Naive thymus-derived CD8-positive, alpha-beta T cell (primary cell): ENCODE measurements around the gene C19orf85. TPM values are rescaled to one million over a fixed set of nuclear protein-coding genes. Genes with fewer than 3 reads are reported as not detected.

Source experiments
- ATAC-seq, 2 donors: fragments of 150-1000 bp; cut with Tn5 transposase in 1 of 2; sonication (Bioruptor Pico), chemical (Tn5 transposase) in 1 of 2; 1 replicate in 1 of 2; 2 replicates in 1 of 2; pipeline ENCODE4 v1.10.0; 2021; ENCODE audit warnings: mild to moderate bottlenecking in 2 of 2, moderate library complexity in 2 of 2
- POLR2A ChIA-PET: fragments of 350-600 bp; sonication (Branson Sonifier 250); formaldehyde crosslinking; loops from one replicate; lab custom pipeline; 2021; ENCODE audit warnings: antibody characterized with exemption; lab: Charles Lee
- DNase-seq, 10 donors: peaks; one replicate each; pipeline versions ENCODE4 v3.0.0 to v3.0.0-alpha.2; 2020 to 2022
- H3K27ac Mint-ChIP-seq, 10 donors: one replicate each; pipeline ENCODE4 v1.8.0; 2020 to 2022; ENCODE audit warnings: mild to moderate bottlenecking in 10 of 10, mixed read lengths in 10 of 10, moderate library complexity in 4 of 10, inconsistent platforms in 1 of 10
- H3K27me3 Mint-ChIP-seq, 5 donors: one replicate each; pipeline ENCODE4 v1.8.0; 2021 to 2022; ENCODE audit warnings: mixed read lengths in 5 of 5
- H3K36me3 Mint-ChIP-seq, 3 donors: one replicate each; pipeline ENCODE4 v1.8.0; 2020 to 2022; ENCODE audit warnings: mixed read lengths in 3 of 3, mild to moderate bottlenecking in 2 of 3, inconsistent platforms in 1 of 3
- H3K4me1 Mint-ChIP-seq, 4 donors: one replicate each; pipeline ENCODE4 v1.8.0; 2021 to 2022; ENCODE audit warnings: mixed read lengths in 4 of 4
- H3K4me3 Mint-ChIP-seq, 10 donors: one replicate each; pipeline ENCODE4 v1.8.0; 2020 to 2022; ENCODE audit warnings: mild to moderate bottlenecking in 10 of 10, mixed read lengths in 10 of 10, moderate library complexity in 6 of 10, inconsistent platforms in 1 of 10
- H3K9me3 Mint-ChIP-seq, 9 donors: one replicate each; pipeline ENCODE4 v1.8.0; 2020 to 2022; ENCODE audit warnings: mixed read lengths in 9 of 9, mild to moderate bottlenecking in 3 of 9, inconsistent platforms in 1 of 9, moderate library complexity in 1 of 9
- polyA plus RNA-seq, 3 donors: library from polyadenylated mRNA; unstranded; fragments of 300-500 nt; fragmentation: Illumina TruSeq; gene quantifications; one replicate each; pipeline ENCODE4 v1.2.3, GENCODE V29; 2021
- total RNA-seq, 8 experiments: library from RNA in 2 of 8; stranded (reverse) in 2 of 8; gene quantifications; one replicate each; pipeline ENCODE4 v1.2.3 and lab custom pipeline; 2021 to 2026

Gene C19orf85
- total and polyA plus RNA-seq, 5 experiments from 2014 or later: not detected

DNA sequence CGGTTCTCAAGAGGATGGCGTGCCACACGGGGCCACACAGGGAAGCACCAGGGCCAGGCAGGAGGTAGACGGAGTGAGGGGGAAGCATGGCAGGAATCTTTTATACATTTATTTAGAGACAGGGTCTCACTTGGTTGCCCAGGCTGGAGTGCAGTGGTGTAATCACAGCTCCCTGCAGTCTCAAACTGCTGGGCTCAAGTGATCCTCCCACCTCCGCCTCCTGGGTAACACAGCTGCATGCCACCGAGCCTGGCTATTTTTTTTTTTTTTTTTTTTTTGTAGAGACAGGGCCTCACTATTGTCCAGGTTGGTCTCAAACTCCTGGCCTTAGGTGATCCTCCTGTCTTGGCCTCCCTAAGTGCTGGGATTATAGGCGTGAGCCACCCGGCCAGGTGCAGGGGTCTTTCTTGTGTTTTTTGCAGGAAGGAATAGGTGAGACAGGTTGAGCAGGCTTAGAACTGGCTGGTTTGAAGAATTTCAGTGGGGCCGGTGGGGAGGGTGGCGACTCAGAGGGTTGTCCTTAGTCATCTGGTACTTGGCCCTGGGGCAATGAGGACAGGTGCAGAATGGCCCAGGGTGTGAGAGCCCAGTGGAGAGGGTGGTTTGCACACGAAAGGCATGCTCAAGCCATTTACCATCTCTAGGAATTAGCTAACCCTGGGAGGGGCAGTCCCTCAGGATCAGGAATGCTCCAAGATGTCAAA is 31.2 kb upstream of the C19orf85 start:
- no peak for ATAC-seq
- H3K9me3 Mint-ChIP-seq: peaks cover 0 to 1% (median 0%) of the 10 kb centered on the region in 9 donors
- no peak for DNase-seq
- peaks cover 0 to 6% (median 3%) of the 10 kb centered on the region in 4 donors for H3K4me1 Mint-ChIP-seq
- POLR2A ChIA-PET: interaction anchor here (0.7 kb wide), 1 partner anchor 36 kb away, joined by 3 read pairs; no protein-coding TSS in a partner anchor
- peaks cover 0 to 13% (median 4%) of the 10 kb centered on the region in 5 donors for H3K27me3 Mint-ChIP-seq
- no peaks in the 10 kb centered on the region for H3K36me3 Mint-ChIP-seq
- H3K4me3 Mint-ChIP-seq: no peak overlapping the region
- H3K27ac Mint-ChIP-seq: no peak overlapping the region

DNA sequence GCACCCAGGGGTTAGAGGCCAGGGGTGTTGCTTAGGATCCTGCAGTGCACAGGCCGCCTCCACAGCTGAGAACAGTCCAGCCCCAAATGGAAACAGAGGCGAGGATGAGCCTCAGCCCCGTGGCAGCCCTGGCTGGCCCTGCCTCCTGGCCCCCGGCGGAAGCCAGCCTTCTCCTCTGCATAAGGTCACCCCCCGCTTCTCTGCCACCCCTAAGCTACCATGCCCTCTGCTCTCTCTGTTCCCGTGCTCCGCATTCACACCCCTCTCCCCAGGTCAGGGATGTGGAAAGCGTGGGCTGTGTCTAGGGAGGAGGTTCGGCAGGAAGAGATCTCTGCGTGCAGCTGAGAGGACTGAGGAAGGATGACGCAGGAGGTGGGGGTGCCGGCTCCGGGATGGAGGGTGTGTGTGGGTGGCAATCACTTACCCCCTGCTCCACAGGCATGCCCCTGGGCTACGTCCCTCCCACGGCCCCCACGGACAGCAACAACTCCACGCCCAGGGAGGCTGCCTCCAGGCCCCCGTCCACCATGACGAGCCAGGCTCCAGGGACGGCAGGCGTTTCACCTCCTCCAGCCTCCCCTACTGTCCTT is 29.7 kb upstream of the C19orf85 start:
- H3K27ac Mint-ChIP-seq: peak overlapping the region in 3 of 10 donors; percentile 51 to 77 (median 56)
- no peak for DNase-seq
- H3K27me3 Mint-ChIP-seq: peaks cover 0 to 15% (median 4%) of the 10 kb centered on the region in 5 donors
- no peaks in the 10 kb centered on the region for H3K36me3 Mint-ChIP-seq
- peaks cover 0 to 1% (median 0%) of the 10 kb centered on the region in 9 donors for H3K9me3 Mint-ChIP-seq
- peak; percentile 62 to 82 for ATAC-seq
- POLR2A ChIA-PET: interaction anchor here (0.6 to 1.8 kb wide), 4 partner anchors 11 to 235 kb away, joined by 3 to 5 read pairs (median 4); partner anchors contain the start of gene ZNF628
- peaks cover 0 to 6% (median 3%) of the 10 kb centered on the region in 4 donors for H3K4me1 Mint-ChIP-seq
- H3K4me3 Mint-ChIP-seq: peak overlapping the region; percentile 60 to 85 (median 76)

DNA sequence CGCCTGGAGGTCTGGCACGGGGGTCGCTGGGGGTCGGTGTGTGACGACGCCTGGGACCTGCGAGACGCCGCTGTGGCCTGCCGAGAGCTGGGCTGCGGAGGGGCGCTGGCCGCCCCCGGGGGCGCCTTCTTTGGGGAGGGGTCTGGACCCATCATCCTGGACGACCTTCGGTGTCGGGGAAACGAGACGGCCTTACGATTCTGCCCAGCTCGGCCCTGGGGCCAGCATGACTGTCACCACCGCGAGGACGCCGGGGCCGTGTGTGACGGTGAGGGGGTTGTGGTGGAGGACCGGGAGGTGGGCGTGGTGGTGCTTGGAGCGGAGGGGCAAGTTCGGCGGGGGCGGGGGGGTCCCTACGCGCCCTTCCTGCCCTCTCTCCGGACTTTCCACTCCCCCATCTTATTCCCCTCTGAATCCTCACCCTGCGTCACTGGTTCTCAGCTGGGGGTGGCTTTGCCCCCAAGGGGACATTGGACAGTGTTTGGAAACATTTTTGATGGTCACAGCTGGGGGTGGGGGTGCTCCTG is 29.2 kb upstream of the C19orf85 start:
- ATAC-seq (no peak), DNase-seq (no peak)
- Mint-ChIP-seq H3K36me3 (no peaks in the 10 kb centered on the region), H3K9me3 (peaks cover 0 to 1% (median 0%) of the 10 kb centered on the region in 9 donors), H3K4me3 (peak overlapping the region in 3 of 10 donors; percentile 73 to 80 (median 76)), H3K27ac (peak overlapping the region in 1 of 10 donors; percentile 51), H3K4me1 (peaks cover 0 to 6% (median 3%) of the 10 kb centered on the region in 4 donors), H3K27me3 (peaks cover 0 to 15% (median 4%) of the 10 kb centered on the region in 5 donors)
- POLR2A ChIA-PET: interaction anchor here (0.6 to 1.8 kb wide), 3 partner anchors 10 to 56 kb away, joined by 3 to 5 read pairs (median 4); partner anchors contain the start of gene ZNF628

DNA sequence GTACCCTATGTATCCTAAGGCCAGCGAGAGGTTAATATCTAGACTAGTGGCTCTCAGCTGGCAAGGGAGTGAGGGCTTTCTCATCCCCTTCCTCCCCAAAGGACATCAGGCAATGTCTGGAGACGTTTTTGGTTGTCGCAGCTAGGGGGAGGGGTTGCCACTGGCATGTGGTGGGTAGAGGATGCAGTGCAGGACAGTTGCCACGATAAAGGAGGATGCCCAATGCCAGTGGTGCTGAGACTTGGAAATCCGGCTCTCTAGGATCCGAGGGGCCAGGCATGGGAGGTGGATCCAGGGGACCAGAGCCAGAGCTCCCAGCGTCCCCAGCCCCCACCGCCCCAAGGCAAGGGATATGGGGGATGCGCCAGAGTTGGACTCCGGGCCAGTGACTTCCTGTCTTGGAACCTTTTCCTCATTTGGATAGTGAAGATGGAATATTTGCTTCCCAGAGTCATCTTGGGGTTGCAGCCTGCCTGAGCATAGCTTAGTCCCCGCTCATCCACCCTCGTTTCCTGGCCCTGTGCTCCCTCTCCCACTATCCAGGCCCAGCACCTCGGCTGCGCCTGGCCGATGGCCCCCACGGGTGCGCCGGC is 28.6 kb upstream of the C19orf85 start:
- H3K4me1 Mint-ChIP-seq: peaks cover 0 to 6% (median 3%) of the 10 kb centered on the region in 4 donors
- peak overlapping the region in 1 of 10 donors; percentile 21 for H3K4me3 Mint-ChIP-seq
- no peak for DNase-seq
- H3K36me3 Mint-ChIP-seq: no peaks in the 10 kb centered on the region
- POLR2A ChIA-PET: interaction anchor here (0.6 to 1.2 kb wide), 3 partner anchors 9 to 56 kb away, joined by 3 to 5 read pairs (median 4); partner anchors contain the start of gene ZNF628
- peaks cover 0 to 1% (median 0%) of the 10 kb centered on the region in 9 donors for H3K9me3 Mint-ChIP-seq
- no peak for ATAC-seq
- H3K27me3 Mint-ChIP-seq: peaks cover 0 to 15% (median 4%) of the 10 kb centered on the region in 5 donors
- peak overlapping the region in 2 of 10 donors; percentile 11 to 18 for H3K27ac Mint-ChIP-seq

DNA sequence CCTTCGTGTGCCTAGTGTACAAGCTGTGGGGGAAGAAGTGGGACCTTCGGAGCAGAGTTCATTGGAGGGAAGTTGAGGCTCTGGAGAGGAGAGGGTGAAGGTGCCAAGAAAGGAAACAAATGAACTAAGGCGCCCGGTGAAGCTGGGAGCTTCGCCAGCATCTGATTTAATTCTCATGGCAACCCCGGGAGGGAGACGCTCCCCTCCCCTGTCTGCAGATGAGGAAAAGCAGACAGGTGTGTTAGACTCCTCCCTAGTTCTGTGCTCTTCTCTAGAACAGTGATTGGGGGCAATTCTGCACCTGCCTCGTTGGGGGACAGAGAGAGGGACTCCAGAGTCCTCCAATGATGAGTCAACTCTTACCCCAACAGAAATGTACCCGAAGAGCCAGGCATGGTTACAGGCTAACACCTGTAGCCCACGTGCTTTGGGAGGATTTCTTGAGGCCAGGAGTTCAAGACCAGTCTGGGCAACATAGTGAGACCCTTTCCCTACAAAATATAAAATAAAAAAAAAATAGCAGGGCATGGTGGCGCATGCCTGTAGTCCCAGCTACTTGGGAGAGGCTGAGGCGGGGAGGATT is 27.9 kb upstream of the C19orf85 start:
- no peak for ATAC-seq
- no peak overlapping the region for H3K4me3 Mint-ChIP-seq
- no peak for DNase-seq
- H3K36me3 Mint-ChIP-seq: no peaks in the 10 kb centered on the region
- peaks cover 0 to 9% (median 3%) of the 10 kb centered on the region in 4 donors for H3K4me1 Mint-ChIP-seq
- no peak overlapping the region for H3K27ac Mint-ChIP-seq
- POLR2A ChIA-PET: interaction anchor here (1.2 kb wide), 1 partner anchor 8 kb away, joined by 5 read pairs; no protein-coding TSS in a partner anchor
- H3K9me3 Mint-ChIP-seq: peaks cover 0 to 1% (median 0%) of the 10 kb centered on the region in 9 donors
- H3K27me3 Mint-ChIP-seq: peaks cover 0 to 15% (median 4%) of the 10 kb centered on the region in 5 donors

DNA sequence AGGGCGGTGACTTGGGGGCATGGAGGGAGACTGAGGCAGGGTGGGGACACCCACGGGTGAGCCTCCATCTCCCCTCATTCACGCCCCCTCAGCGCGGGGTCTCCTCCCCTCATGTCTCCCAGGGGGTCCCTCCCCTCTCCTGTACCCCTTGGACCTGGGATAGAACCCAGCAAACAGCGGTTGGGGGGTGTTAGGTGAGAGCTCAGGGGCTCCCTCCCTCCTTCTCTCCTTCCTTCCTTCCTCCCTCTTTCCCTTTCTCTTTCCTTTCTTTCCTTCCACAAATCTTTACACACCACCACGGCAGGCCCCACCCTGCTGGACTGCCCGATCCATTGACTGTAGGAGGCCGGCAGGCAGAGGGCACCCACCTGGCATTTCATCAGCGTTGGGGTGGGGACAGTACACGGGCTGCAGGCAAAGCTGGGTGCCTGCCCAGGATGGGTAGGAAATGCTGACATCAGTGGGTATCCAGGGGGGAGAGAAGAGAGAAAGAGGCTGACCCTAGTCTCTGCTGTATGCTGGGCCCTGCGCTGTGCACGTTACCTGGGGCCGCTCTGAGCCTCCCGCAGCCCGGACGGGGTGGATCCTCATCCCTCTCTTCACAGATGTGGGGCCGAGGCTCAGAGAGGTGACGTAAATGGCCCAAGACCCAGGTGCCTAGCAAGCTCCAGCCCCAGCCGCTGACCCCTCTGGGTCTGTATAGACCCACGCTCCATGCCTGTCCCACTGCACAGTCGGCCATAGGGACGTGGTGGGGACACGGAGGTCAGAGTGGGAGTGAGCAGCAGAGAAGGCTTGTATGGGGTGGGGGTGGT is 27.2 kb upstream of the C19orf85 start:
- Mint-ChIP-seq H3K36me3 (no peaks in the 10 kb centered on the region), H3K27me3 (peaks cover 0 to 15% (median 4%) of the 10 kb centered on the region in 5 donors), H3K27ac (no peak overlapping the region), H3K4me3 (peak overlapping the region in 1 of 10 donors; percentile 10), H3K4me1 (peaks cover 0 to 9% (median 3%) of the 10 kb centered on the region in 4 donors), H3K9me3 (peaks cover 0 to 1% (median 0%) of the 10 kb centered on the region in 9 donors)
- DNase-seq (no peak), ATAC-seq (no peak)
- POLR2A ChIA-PET: interaction anchor here (0.6 to 1.2 kb wide), 2 partner anchors 8 to 246 kb away, joined by 3 to 5 read pairs; no protein-coding TSS in a partner anchor

DNA sequence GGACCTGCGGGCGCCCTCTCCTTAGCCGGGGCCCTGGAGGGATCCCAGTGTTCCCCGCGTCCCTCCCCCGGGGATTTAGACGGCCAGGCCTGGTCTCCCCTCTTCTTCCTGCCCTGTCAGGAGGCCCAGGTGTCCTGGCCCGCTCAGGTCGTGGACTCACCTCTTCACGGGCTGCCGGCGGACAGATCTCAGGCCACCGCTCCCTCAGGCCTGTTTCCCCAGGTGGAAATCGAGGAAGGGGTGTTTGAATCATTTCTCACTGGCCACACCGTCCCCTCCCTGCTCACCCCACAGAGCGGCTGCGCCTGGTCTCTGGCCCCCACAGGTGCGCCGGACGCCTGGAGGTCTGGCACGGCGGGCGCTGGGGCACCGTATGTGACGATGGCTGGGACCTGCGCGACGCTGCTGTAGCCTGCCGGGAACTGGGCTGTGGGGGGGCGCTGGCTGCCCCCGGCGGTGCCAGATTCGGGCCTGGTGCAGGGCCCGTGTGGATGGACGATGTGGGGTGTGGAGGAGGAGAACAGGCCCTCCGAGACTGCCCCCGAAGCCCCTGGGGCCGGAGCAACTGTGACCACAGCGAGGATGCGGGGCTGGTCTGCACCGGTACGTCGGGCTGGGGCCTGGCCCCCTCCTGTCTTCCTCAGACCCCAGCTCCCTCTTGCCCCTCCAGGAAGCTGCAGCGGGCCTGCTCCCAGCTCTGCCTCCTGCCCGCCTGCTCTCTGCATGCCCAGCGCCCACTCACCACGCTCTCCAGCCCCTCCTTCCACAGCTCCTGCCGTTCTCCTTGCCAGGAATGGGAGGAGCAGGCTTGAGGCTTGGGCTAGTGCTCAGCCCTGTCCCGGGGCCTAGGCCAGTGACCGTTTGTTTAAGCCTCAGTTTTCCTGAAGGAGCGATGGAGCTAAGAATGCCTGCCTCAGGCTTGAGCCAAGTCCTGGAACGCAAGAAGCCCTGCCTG is 26.2 kb upstream of the C19orf85 start:
- Mint-ChIP-seq H3K27ac (peak overlapping the region in 1 of 10 donors; percentile 18), H3K27me3 (peaks cover 0 to 15% (median 4%) of the 10 kb centered on the region in 5 donors), H3K9me3 (peaks cover 0 to 1% (median 0%) of the 10 kb centered on the region in 9 donors), H3K4me3 (no peak overlapping the region), H3K4me1 (peaks cover 4 to 14% (median 8%) of the 10 kb centered on the region in 4 donors), H3K36me3 (no peaks in the 10 kb centered on the region)
- no peak for ATAC-seq
- no peak for DNase-seq
- POLR2A ChIA-PET: interaction anchor here (0.6 kb wide), 1 partner anchor 69 kb away, joined by 4 read pairs; no protein-coding TSS in a partner anchor

DNA sequence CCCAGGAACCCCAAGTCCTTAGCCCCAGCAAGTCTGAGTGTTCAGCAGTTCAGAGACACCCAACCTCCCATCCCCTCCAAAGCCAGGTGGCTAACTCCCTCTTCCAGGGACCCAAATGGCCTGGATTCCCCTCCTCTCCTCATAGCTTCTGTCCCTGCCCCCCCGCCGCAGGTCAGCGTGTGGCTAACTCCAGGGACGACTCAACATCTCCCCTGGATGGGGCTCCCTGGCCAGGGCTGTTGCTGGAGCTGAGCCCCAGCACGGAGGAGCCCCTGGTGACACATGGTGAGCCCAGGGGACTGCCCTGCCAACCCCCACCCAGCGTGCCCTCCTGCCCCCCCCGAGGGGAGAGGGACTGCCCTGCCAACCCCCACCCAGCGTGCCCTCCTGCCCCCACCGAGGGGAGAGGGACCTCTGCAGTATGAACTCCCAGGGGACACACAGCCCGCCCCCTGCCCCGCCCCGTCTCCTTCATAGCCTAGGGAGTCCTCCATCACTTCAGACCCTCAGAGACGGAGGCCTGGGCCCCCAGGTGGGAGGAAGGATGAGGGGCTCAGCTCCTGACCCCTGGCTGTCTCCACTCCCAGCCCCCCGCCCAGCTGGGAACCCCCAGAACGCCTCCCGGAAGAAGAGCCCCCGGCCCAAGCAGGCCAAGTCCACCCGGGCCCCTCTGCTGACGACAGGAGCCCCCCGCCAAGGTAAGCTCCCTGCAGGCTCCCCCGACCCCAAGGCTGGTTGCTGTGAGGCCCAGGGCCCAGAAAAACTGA is 25.3 kb upstream of the C19orf85 start:
- DNase-seq (no peak), ATAC-seq (no peak)
- POLR2A ChIA-PET: interaction anchor here (0.6 kb wide), 1 partner anchor 69 kb away, joined by 4 read pairs; no protein-coding TSS in a partner anchor
- H3K4me1 Mint-ChIP-seq: peaks cover 5 to 19% (median 14%) of the 10 kb centered on the region in 4 donors
- H3K9me3 Mint-ChIP-seq: peaks cover 0 to 1% (median 0%) of the 10 kb centered on the region in 9 donors
- H3K27ac Mint-ChIP-seq: no peak overlapping the region
- no peaks in the 10 kb centered on the region for H3K36me3 Mint-ChIP-seq
- H3K4me3 Mint-ChIP-seq: no peak overlapping the region
- H3K27me3 Mint-ChIP-seq: peaks cover 0 to 15% (median 4%) of the 10 kb centered on the region in 5 donors

DNA sequence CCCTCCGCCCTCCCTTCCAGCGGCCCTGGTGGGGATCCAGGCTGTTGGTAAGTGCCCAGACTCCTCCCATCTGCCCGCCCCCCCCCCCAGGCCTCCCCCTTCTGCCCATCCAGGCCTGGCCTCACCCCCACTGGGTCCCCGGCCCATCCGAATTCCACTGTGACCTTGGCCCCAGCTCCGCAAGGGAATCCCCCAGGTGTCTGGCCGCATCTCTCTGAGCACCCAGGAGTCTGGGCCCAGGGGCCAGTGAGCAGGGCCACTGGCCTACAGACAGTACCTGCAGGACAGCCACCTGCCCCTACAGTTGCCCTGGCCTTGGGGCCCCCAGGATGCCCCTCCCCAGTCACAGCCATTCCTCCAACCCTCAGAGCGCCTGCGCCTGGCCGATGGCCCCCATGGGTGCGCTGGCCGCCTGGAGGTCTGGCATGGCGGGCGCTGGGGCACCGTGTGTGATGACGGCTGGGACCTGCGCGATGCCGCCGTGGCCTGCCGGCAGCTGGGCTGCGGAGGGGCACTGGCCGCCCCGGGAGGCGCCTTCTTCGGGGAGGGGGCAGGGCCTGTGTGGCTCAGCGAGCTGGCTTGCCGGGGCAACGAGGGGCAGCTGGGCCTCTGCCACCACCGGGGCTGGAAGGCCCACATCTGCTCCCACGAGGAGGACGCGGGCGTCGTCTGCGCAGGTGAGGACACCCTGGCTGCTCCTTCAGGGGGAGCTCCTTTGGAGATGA is 24.6 kb upstream of the C19orf85 start:
- ATAC-seq (no peak), DNase-seq (no peak)
- H3K9me3 Mint-ChIP-seq: peaks cover 0 to 1% (median 0%) of the 10 kb centered on the region in 9 donors
- peaks cover 5 to 16% (median 13%) of the 10 kb centered on the region in 4 donors for H3K4me1 Mint-ChIP-seq
- POLR2A ChIA-PET: interaction anchor here (1.1 kb wide), 1 partner anchor 14 kb away, joined by 4 read pairs; no protein-coding TSS in a partner anchor
- H3K27me3 Mint-ChIP-seq: peaks cover 0 to 14% (median 4%) of the 10 kb centered on the region in 5 donors
- H3K36me3 Mint-ChIP-seq: no peaks in the 10 kb centered on the region
- no peak overlapping the region for H3K4me3 Mint-ChIP-seq
- no peak overlapping the region for H3K27ac Mint-ChIP-seq
